ENCODE measurements around the gene KIF26B.

Gene KIF26B

DNA sequence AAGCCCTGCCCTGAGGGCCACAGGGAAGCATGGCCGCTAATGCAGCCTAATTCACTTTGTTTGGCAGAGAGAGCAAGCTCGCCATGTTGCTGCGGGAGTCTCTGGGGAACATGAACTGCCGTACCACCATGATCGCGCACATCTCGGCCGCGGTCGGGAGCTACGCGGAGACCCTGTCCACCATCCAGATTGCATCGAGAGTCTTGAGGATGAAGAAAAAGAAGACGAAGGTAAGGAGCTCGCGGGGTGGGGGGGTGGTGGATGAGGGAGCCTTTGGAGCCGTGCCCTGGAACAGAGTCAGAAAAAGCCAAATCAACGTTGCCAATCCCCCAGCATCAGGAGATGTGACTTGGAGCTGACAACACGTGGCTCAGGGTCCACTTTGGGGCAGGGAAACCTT, 529.4 kb downstream of the KIF26B start:
- H2AFZ ChIP-seq (ENCODE audit: low read depth, low read length) = no peak overlapping the region
- H3K4me3 ChIP-seq (ENCODE audit: low read length) = no peak overlapping the region
- no peak overlapping the region for H3K9ac ChIP-seq (ENCODE audit: low read length)
- H3K36me3 ChIP-seq (replicated peaks; ENCODE audit: low read depth, low read length) = peaks cover 12% of the 10 kb centered on the region
- H3K4me1 ChIP-seq (ENCODE audit: low read length) = peaks cover 31% of the 10 kb centered on the region
- no peaks in the 10 kb centered on the region for H3K27me3 ChIP-seq (ENCODE audit: low read depth, low read length)
- H3K79me2 ChIP-seq (ENCODE audit: low read length) = no peaks in the 10 kb centered on the region
- H3K9me3 ChIP-seq (ENCODE audit: insufficient read depth, low read length) = no peaks in the 10 kb centered on the region
- H3K27ac ChIP-seq (ENCODE audit: low read length) = no peak overlapping the region
- H4K20me1 ChIP-seq (ENCODE audit: insufficient read depth, low read length) = no peaks in the 10 kb centered on the region
- TF ChIP-seq, protein P1, sequence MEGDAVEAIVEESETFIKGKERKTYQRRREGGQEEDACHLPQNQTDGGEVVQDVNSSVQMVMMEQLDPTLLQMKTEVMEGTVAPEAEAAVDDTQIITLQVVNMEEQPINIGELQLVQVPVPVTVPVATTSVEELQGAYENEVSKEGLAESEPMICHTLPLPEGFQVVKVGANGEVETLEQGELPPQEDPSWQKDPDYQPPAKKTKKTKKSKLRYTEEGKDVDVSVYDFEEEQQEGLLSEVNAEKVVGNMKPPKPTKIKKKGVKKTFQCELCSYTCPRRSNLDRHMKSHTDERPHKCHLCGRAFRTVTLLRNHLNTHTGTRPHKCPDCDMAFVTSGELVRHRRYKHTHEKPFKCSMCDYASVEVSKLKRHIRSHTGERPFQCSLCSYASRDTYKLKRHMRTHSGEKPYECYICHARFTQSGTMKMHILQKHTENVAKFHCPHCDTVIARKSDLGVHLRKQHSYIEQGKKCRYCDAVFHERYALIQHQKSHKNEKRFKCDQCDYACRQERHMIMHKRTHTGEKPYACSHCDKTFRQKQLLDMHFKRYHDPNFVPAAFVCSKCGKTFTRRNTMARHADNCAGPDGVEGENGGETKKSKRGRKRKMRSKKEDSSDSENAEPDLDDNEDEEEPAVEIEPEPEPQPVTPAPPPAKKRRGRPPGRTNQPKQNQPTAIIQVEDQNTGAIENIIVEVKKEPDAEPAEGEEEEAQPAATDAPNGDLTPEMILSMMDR (IDR thresholded peaks at IDR 0.05; ENCODE audit: low read depth, low read length) = no peak
- no peak overlapping the region for H3K4me2 ChIP-seq (ENCODE audit: low read length)

- H3K4me3 ChIP-seq (ENCODE audit: low read length) = no peak overlapping the region
- H3K36me3 ChIP-seq (replicated peaks; ENCODE audit: low read depth, low read length) = peaks cover 13% of the 10 kb centered on the region
- no peaks in the 10 kb centered on the region for H3K79me2 ChIP-seq (ENCODE audit: low read length)
- H3K9me3 ChIP-seq (ENCODE audit: insufficient read depth, low read length) = no peaks in the 10 kb centered on the region
- H3K27me3 ChIP-seq (ENCODE audit: low read depth, low read length) = no peaks in the 10 kb centered on the region
- TF ChIP-seq, protein P1 (IDR thresholded peaks at IDR 0.05; ENCODE audit: low read depth, low read length) = no peak
- TF ChIP-seq EZH2phosphoT487 (IDR thresholded peaks at IDR 0.05; ENCODE audit: low read depth) = no peak
- H4K20me1 ChIP-seq (ENCODE audit: insufficient read depth, low read length) = no peaks in the 10 kb centered on the region
- no peak overlapping the region for H3K9ac ChIP-seq (ENCODE audit: low read length)
- H3K4me1 ChIP-seq (ENCODE audit: low read length) = peaks cover 28% of the 10 kb centered on the region
- no peak overlapping the region for H3K27ac ChIP-seq (ENCODE audit: low read length)
- no peak overlapping the region for H3K4me2 ChIP-seq (ENCODE audit: low read length)
- no peak overlapping the region for H2AFZ ChIP-seq (ENCODE audit: low read depth, low read length)
These were observed 529.8 kb downstream of the KIF26B start for GRCh38 chr1:245684571-245684970.

DNA sequence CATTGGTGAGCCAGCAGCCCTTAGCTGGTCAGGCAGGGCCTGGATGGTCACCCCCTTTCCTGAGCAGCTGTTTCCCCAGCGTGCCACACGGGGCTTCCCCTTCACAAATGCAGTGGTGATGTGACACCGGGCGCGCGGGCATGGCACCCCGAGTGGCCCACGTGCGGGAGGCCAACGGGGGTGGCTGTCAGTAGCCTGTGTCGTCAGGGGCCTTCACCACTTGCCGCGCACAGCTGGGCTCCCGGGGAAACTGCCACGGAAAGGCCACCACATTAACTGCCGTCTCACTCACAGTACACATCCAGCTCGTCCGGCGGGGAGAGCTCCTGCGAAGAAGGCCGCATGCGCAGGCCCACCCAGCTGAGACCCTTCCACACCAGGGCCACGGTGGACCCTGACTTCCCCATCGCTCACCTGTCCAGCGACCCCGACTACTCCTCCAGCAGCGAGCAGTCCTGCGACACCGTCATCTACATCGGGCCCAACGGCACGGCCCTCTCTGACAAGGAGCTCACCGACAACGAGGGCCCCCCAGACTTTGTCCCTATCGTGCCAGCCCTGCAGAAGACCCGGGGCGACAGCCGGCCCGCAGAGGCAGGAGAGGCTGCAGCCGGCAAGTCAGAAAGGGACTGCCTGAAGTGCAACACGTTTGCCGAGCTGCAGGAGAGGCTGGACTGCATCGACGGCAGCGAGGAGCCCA, 530.5 kb downstream of the KIF26B start:
- Histone ChIP-seq H3K9me3 (ENCODE audit: insufficient read depth, low read length) (no peaks in the 10 kb centered on the region), H2AFZ (ENCODE audit: low read depth, low read length) (no peak overlapping the region), H3K27ac (ENCODE audit: low read length) (no peak overlapping the region), H3K36me3 (replicated peaks; ENCODE audit: low read depth, low read length) (peaks cover 13% of the 10 kb centered on the region), H3K4me3 (ENCODE audit: low read length) (no peak overlapping the region), H3K4me1 (ENCODE audit: low read length) (peaks cover 21% of the 10 kb centered on the region), H3K79me2 (ENCODE audit: low read length) (no peaks in the 10 kb centered on the region), H3K4me2 (ENCODE audit: low read length) (no peak overlapping the region), H4K20me1 (ENCODE audit: insufficient read depth, low read length) (no peaks in the 10 kb centered on the region), H3K27me3 (ENCODE audit: low read depth, low read length) (no peaks in the 10 kb centered on the region), H3K9ac (ENCODE audit: low read length) (no peak overlapping the region)
- TF ChIP-seq, protein P1 (IDR thresholded peaks at IDR 0.05; ENCODE audit: low read depth, low read length) = no peak
- TF ChIP-seq EZH2phosphoT487 (IDR thresholded peaks at IDR 0.05; ENCODE audit: low read depth) = no peak

DNA sequence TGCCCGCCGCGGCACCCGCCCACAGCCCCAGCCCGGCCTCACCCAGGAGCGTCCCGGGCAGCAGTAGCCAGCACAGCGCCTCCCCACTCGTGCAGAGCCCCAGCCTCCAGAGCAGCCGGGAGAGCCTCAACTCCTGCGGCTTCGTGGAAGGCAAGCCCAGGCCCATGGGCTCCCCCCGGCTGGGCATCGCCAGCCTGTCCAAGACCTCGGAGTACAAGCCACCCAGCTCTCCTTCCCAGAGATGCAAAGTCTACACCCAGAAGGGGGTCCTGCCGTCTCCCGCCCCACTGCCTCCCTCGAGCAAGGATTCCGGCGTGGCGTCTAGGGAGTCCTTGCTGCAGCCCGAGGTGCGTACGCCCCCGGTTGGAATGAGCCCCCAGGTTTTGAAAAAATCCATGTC, 531.2 kb downstream of the KIF26B start:
- peaks cover 14% of the 10 kb centered on the region for H3K4me1 ChIP-seq (ENCODE audit: low read length)
- no peak overlapping the region for H3K27ac ChIP-seq (ENCODE audit: low read length)
- H4K20me1 ChIP-seq (ENCODE audit: insufficient read depth, low read length) = no peaks in the 10 kb centered on the region
- no peaks in the 10 kb centered on the region for H3K9me3 ChIP-seq (ENCODE audit: insufficient read depth, low read length)
- no peak overlapping the region for H2AFZ ChIP-seq (ENCODE audit: low read depth, low read length)
- no peak overlapping the region for H3K4me2 ChIP-seq (ENCODE audit: low read length)
- peaks cover 13% of the 10 kb centered on the region for H3K36me3 ChIP-seq (replicated peaks; ENCODE audit: low read depth, low read length)
- no peaks in the 10 kb centered on the region for H3K27me3 ChIP-seq (ENCODE audit: low read depth, low read length)
- no peak overlapping the region for H3K4me3 ChIP-seq (ENCODE audit: low read length)
- H3K9ac ChIP-seq (ENCODE audit: low read length) = no peak overlapping the region
- no peaks in the 10 kb centered on the region for H3K79me2 ChIP-seq (ENCODE audit: low read length)
- no peak for TF ChIP-seq EZH2phosphoT487 (IDR thresholded peaks at IDR 0.05; ENCODE audit: low read depth)
- TF ChIP-seq, protein P1 (IDR thresholded peaks at IDR 0.05; ENCODE audit: low read depth, low read length) = no peak

Data from OCI-LY3 (cell line).